GM12878 (cell line): ENCODE measurements around the gene TOP2A. TPM values are rescaled to one million over a fixed set of nuclear protein-coding genes. Genes with fewer than 3 reads are reported as not detected.
"Not testable (repeated sequence)": the region's sequence is repeated elsewhere in the genome, so short reads cannot be mapped to it uniquely, and the experiment has no call there.

ENCODE experiments used
- ATAC-seq: fragments of 200-7000 bp; cut with Tn5 transposase; 3 replicates; pipeline ENCODE4 v1.9.1; 2020; ENCODE audit warnings: mild to moderate bottlenecking, moderate library complexity
- BruUV-seq: library from RNA; stranded (reverse); fragments of 400-500 nt; replicated peaks from 2 replicates; lab custom pipeline; 2021; lab: Mats Ljungman, UMichigan
- CTCF ChIA-PET: fragments of 300-600 bp; sonication (Branson Sonifier 250); formaldehyde crosslinking; extraction: SDS; loops from one replicate; lab custom pipeline; 2021; ENCODE audit warnings: inconsistent platforms; lab: Yijun Ruan, JAX
- POLR2A ChIA-PET: fragments of 350-600 bp; formaldehyde crosslinking; extraction: SDS; loops from one replicate; lab custom pipeline; 2021; ENCODE audit warnings: inconsistent platforms; lab: Charles Lee
- RAD21 ChIA-PET: fragments of 300-600 bp; sonication (Branson Sonifier 250); formaldehyde crosslinking; loops from one replicate; lab custom pipeline; 2023; ENCODE audit warnings: antibody characterized with exemption; ENCODE audit not compliant: unreplicated experiment; lab: Charles Lee
- SMC1A ChIA-PET: fragments of 300-600 bp; sonication (Branson Sonifier 250); formaldehyde crosslinking; loops from one replicate; lab custom pipeline; 2023; ENCODE audit not compliant: unreplicated experiment, uncharacterized antibody; lab: Charles Lee
- DNase-seq: peaks from one replicate; pipeline ENCODE4 v3.0.0-alpha.2; 2011; ENCODE audit warnings: low read depth, low spot score
- FAIRE-seq: peaks from 3 replicates; lab custom pipeline; 2011; peaks lifted over from hg19 to GRCh38; lab: Jason Lieb, UNC
- H2AFZ ChIP-seq: 2 replicates; pipeline ENCODE4 v1.6.0; 2011; ENCODE audit warnings: low read depth, low read length, control low read depth; ENCODE audit not compliant: control insufficient read depth
- H3K27ac ChIP-seq: 2 replicates; pipeline ENCODE4 v1.5.1; 2011; ENCODE audit warnings: control low read depth; ENCODE audit not compliant: control insufficient read depth, insufficient read depth
- H3K27me3 ChIP-seq, 2 experiments: replicated peaks in 1 of 2; 2 replicates each; pipeline versions ENCODE4 v1.6.0 to v1.6.1; 2011; ENCODE audit warnings: low read length in 1 of 2; ENCODE audit not compliant: control insufficient read depth in 2 of 2, insufficient read depth in 2 of 2
- H3K36me3 ChIP-seq, 2 experiments: 2 replicates each; pipeline ENCODE4 v1.5.1; 2011; ENCODE audit warnings: low read length in 1 of 2; ENCODE audit not compliant: control insufficient read depth in 2 of 2, insufficient read depth in 2 of 2
- H3K4me1 ChIP-seq: 2 replicates; pipeline ENCODE4 v1.6.1; 2011; ENCODE audit warnings: mild to moderate bottlenecking, low read length, moderate library complexity, mixed read lengths; ENCODE audit not compliant: control insufficient read depth, insufficient read depth
- H3K4me2 ChIP-seq: 2 replicates; pipeline ENCODE4 v1.6.0; 2011; ENCODE audit warnings: control low read depth; ENCODE audit not compliant: control insufficient read depth, insufficient read depth
- H3K4me3 ChIP-seq: fragments of 200-600 bp; sonication (generic); 2 replicates; pipeline ENCODE4 v1.5.1; 2016
- H3K79me2 ChIP-seq: 2 replicates; pipeline ENCODE4 v1.6.0; 2011; ENCODE audit warnings: low read length; ENCODE audit not compliant: control insufficient read depth, insufficient read depth
- H3K9ac ChIP-seq: 2 replicates; pipeline ENCODE4 v1.8.0; 2011; ENCODE audit warnings: low read length, control low read depth, mixed read lengths; ENCODE audit not compliant: control insufficient read depth, insufficient read depth
- H3K9me3 ChIP-seq: replicated peaks from 3 replicates; pipeline ENCODE4 v1.5.1; 2011; ENCODE audit warnings: mild to moderate bottlenecking, low read length; ENCODE audit not compliant: control insufficient read depth, insufficient read depth
- H4K20me1 ChIP-seq: 2 replicates; pipeline ENCODE4 v1.6.0; 2011; ENCODE audit not compliant: control insufficient read depth, insufficient read depth
- CHD1 ChIP-seq: IDR thresholded peaks from 2 replicates; pipeline ENCODE4 v1.6.1; 2012; ENCODE audit warnings: low read depth, low read length, improper control_type of control experiment
- EP300 ChIP-seq, 2 experiments: fragments of 150-350 bp in 1 of 2; IDR thresholded peaks; 2 replicates each; pipeline ENCODE4 v1.6.1; 2011 to 2012; ENCODE audit warnings: low read depth in 2 of 2, low read length in 2 of 2, borderline replicate concordance in 1 of 2, improper control_type of control experiment in 1 of 2, inconsistent platforms in 1 of 2; ENCODE audit not compliant: control insufficient read depth in 1 of 2
- GATAD2B ChIP-seq: fragments of 450-650 bp; conservative IDR thresholded peaks from 2 replicates; pipeline ENCODE4 v1.6.1; 2017; ENCODE audit warnings: low read depth, mild to moderate bottlenecking, moderate library complexity
- HCFC1 ChIP-seq: fragments of 150-350 bp; IDR thresholded peaks from 2 replicates; pipeline ENCODE4 v1.6.1; 2014; ENCODE audit warnings: low read length
- MTA3 ChIP-seq: IDR thresholded peaks from 2 replicates; pipeline ENCODE4 v1.6.1; 2012; ENCODE audit warnings: low read length, inconsistent platforms, borderline replicate concordance
- MYC ChIP-seq: IDR thresholded peaks from 2 replicates; pipeline ENCODE4 v1.6.1; 2011; ENCODE audit warnings: mild to moderate bottlenecking, low read length, moderate library complexity, inconsistent platforms; ENCODE audit not compliant: insufficient read depth, insufficient replicate concordance, insufficient read length, severe bottlenecking
- PML ChIP-seq: IDR thresholded peaks from 2 replicates; pipeline ENCODE4 v1.6.1; 2012; ENCODE audit warnings: low read length, inconsistent platforms
- POLR2AphosphoS2 ChIP-seq: IDR thresholded peaks from 2 replicates; pipeline ENCODE4 v1.6.1; 2011; ENCODE audit warnings: low read depth, mild to moderate bottlenecking, low read length, improper control_type of control experiment, moderate library complexity
- REST ChIP-seq: IDR thresholded peaks from 2 replicates; pipeline ENCODE4 v1.6.1; 2012; ENCODE audit warnings: mild to moderate bottlenecking, low read depth, low read length
- STAT3 ChIP-seq: IDR thresholded peaks from 2 replicates; pipeline ENCODE4 v1.6.1; 2011; ENCODE audit warnings: low read depth, low read length, improper control_type of control experiment
- SUPT20H ChIP-seq: IDR thresholded peaks from 2 replicates; pipeline ENCODE4 v1.6.1; 2011; ENCODE audit warnings: low read depth, mild to moderate bottlenecking, low read length, moderate library complexity, borderline replicate concordance; ENCODE audit not compliant: control insufficient read depth
- ZNF217 ChIP-seq: fragments of 450-650 bp; IDR thresholded peaks from 2 replicates; pipeline ENCODE4 v1.6.1; 2017; ENCODE audit warnings: antibody characterized with exemption, mild to moderate bottlenecking
- ZSCAN29 ChIP-seq: fragments of 450-650 bp; IDR thresholded peaks from 2 replicates; pipeline ENCODE4 v1.6.1; 2017; ENCODE audit warnings: mild to moderate bottlenecking, moderate library complexity
- WGBS: methylation state at CpG from one replicate; pipeline ENCODE4 v1.1.6; 2016; ENCODE audit warnings: low lambda C conversion rate; ENCODE audit not compliant: insufficient replicate concordance, insufficient coverage; ENCODE audit errors: missing lambda C conversion rate; 5-methylcytosine and 5-hydroxymethylcytosine counted together
- in situ Hi-C: fragments of 300-500 bp; cut with MboI; formaldehyde crosslinking; loops from 9 replicates; pipeline ENCODE4 v1.14.3; 2018; ENCODE audit warnings: mixed read lengths
- intact Hi-C: fragments of 100-400 bp; cut with micrococcal nuclease; formaldehyde crosslinking; loops from one replicate; pipeline ENCODE4 v1.14.2; 2022; ENCODE audit not compliant: unreplicated experiment
- polyA plus RNA-seq, 11 experiments: library from polyadenylated mRNA; depleted of rRNA in 4 of 11; unstranded in 6 of 11; stranded (reverse) in 5 of 11; fragments of >200 nt; fragmentation: Nextera tagmentation in 4 of 11; fragmentation: Illumina TruSeq in 1 of 11; extraction: Ambion mirVana in 4 of 11; extraction: Trizol in 1 of 11; gene quantifications; 1 replicate in 1 of 11; 2 replicates in 10 of 11; pipeline versions ENCODE4 v1.2.1 to v1.2.3, GENCODE V29; 2011 to 2016; ENCODE audit warnings: inconsistent platforms in 2 of 11, missing spikeins in 2 of 11, low read depth in 1 of 11
- total RNA-seq, 4 experiments: library from RNA; depleted of rRNA in 3 of 4; stranded (reverse); fragments of >200 nt in 3 of 4; fragmentation: Illumina TruSeq in 1 of 4; extraction: Trizol in 1 of 4; gene quantifications; 2 replicates each; pipeline versions ENCODE4 v1.2.1 to v1.2.3, GENCODE V29; 2013 to 2021

The TOP2A gene
- total and polyA plus RNA-seq, 10 of the 15 experiments (the other 5 are each of a cell fraction or from before 2014, with no cell fraction given) = 117 to 275 (median 232) TPM

DNA sequence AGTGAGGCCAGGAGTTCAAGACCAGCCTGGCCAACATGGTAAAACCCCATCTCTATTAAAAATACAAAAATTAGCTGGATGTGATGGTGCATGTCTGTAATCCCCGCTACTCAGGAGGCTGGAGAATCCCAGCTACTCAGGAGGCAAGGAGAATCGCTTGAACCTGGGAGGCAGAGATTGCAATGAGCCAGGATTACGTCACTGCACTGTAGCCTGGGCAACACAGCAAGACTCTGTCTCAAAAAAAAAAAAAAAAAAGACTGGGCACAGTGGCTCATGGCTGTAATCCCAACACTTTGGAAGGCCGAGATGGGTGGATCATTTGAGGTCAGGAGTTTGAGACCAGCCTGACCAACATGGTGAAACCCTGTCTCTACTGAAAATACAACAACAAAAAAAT, 8.2 kb downstream of the TOP2A start:
- in situ Hi-C loops, H3K4me2 ChIP-seq, intact Hi-C loops, H3K27me3 ChIP-seq, H4K20me1 ChIP-seq, H3K9me3 ChIP-seq, H3K27ac ChIP-seq, FAIRE-seq, BruUV-seq, H3K4me1 ChIP-seq, H3K79me2 ChIP-seq, H3K9ac ChIP-seq, H3K4me3 ChIP-seq, DNase-seq, H2AFZ ChIP-seq, ATAC-seq: not testable (repeated sequence)
- ChIA-PET POLR2A (interaction anchor here (0.6 to 1.4 kb wide), 6 partner anchors 8 to 1781 kb away, joined by 3 to 12 read pairs (median 4); partner anchors contain the start of gene TOP2A), SMC1A (interaction anchor here (1.0 to 2.8 kb wide), 5 partner anchors 12 to 204 kb away, joined by 3 to 14 read pairs (median 3); no protein-coding TSS in a partner anchor), RAD21 (interaction anchor here (1.8 kb wide), 1 partner anchor 123 kb away, joined by 5 read pairs; no protein-coding TSS in a partner anchor), CTCF (interaction anchor here (0.6 to 1.8 kb wide), 7 partner anchors 8 to 123 kb away, joined by 3 to 6 read pairs (median 3); partner anchors contain the start of gene TOP2A)
- peaks cover 4 to 30% of the 10 kb centered on the region in 2 experiments for H3K36me3 ChIP-seq
- WGBS = 99% methylated on average over 4 of the region's 4 CpGs

DNA sequence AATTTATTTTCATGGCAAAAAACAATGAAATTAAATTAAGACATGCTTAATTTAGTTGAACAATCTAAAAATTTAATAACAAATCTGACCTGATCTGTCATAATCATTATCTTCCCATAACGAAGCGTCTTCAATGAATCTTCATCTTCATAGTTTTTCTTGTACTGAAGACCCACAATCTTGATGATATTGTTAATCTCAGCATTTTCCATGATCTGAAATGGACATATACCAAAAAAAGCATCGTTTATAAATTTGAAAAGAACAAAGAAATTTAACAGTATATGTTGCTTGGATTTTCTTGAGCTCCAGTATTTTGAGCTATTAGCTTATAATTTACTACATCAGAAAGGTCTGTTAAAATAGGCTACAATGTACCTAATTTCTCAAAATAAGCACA, 10.2 kb downstream of the TOP2A start:
- Histone ChIP-seq H2AFZ (no peak overlapping the region), H3K27ac (no peak overlapping the region), H4K20me1 (no peaks in the 10 kb centered on the region), H3K79me2 (no peaks in the 10 kb centered on the region), H3K4me1 (no peaks in the 10 kb centered on the region), H3K9ac (no peak overlapping the region), H3K27me3 (no peaks in the 10 kb centered on the region), H3K4me2 (no peak overlapping the region), H3K9me3 (no peaks in the 10 kb centered on the region), H3K4me3 (no peak overlapping the region), H3K36me3 (peaks cover 6 to 39% of the 10 kb centered on the region in 2 experiments)
- no peak for FAIRE-seq
- intact Hi-C loops = no loop called here
- RAD21 ChIA-PET = interaction anchor here (1.6 kb wide), 1 partner anchor 10 kb away, joined by 6 read pairs; the partner anchor contains the start of gene TOP2A
- SMC1A ChIA-PET = interaction anchor here (0.7 to 2.8 kb wide), 7 partner anchors 8 to 125 kb away, joined by 3 to 14 read pairs (median 5); partner anchors contain the start of gene TOP2A
- DNase-seq = no peak
- BruUV-seq = no TSS peak
- 100% methylated on average over 3 of the region's 3 CpGs for WGBS
- ATAC-seq = no peak
- in situ Hi-C loops = no loop called here
- POLR2A ChIA-PET = interaction anchor here (0.9 kb wide), 1 partner anchor 294 kb away, joined by 3 read pairs; no protein-coding TSS in a partner anchor
- CTCF ChIA-PET = interaction anchor here (0.9 to 1.5 kb wide), 8 partner anchors 8 to 127 kb away, joined by 3 to 4 read pairs (median 4); partner anchors contain the start of gene TOP2A
- no peak for TF ChIP-seq ZSCAN29
- TF ChIP-seq HCFC1 = no peak
- no peak for TF ChIP-seq GATAD2B
- no peak for TF ChIP-seq POLR2AphosphoS2
- TF ChIP-seq CHD1 = no peak
- no peak for TF ChIP-seq STAT3
- TF ChIP-seq MTA3 = no peak
- TF ChIP-seq ZNF217 = no peak
- no peak for TF ChIP-seq REST
- no peak for TF ChIP-seq PML
- TF ChIP-seq SUPT20H = no peak
- TF ChIP-seq MYC = no peak
- no peak for TF ChIP-seq EP300 (IDR thresholded peaks at IDR 0.05; ENCODE audit: borderline replicate concordance in 1 of 2, control insufficient read depth in 1 of 2, low read depth in 2 of 2, low read length in 2 of 2)
